ACHN (cell line): Measurements from ENCODE around the gene TMEM123.
"Not testable (repeated sequence)": the region's sequence is repeated elsewhere in the genome, so short reads cannot be mapped to it uniquely, and the experiment has no call there.

ENCODE experiments used
- DNase-seq: peaks from one replicate; pipeline ENCODE4 v3.0.0-alpha.2; 2015
- in situ Hi-C: cut with HindIII; loops from 2 replicates; pipeline ENCODE4 v1.10.0; 2017; ENCODE audit warnings: low sequenced_read_pairs, low pct_ligation_motif_present, low pct_unique_long_range_greater_than_20kb

Gene TMEM123

GRCh38 chr11:102385085-102386007 lies 67.2 kb downstream of the TMEM123 start:
- in situ Hi-C loops: no loop called here
- no peak for DNase-seq

- in situ Hi-C loops: no loop called here
- DNase-seq: no peak
Observed at GRCh38 chr11:102384419-102385079, 68.0 kb downstream of the TMEM123 start.

- in situ Hi-C loops: no loop called here
- no peak for DNase-seq
Observed at GRCh38 chr11:102383839-102384238, 68.7 kb downstream of the TMEM123 start.

- no peak for DNase-seq
- in situ Hi-C loops: no loop called here
Observed at GRCh38 chr11:102382384-102382783, 70.2 kb downstream of the TMEM123 start.

GRCh38 chr11:102378818-102379217 lies 73.7 kb downstream of the TMEM123 start:
- in situ Hi-C loops: no loop called here
- no peak for DNase-seq

GRCh38 chr11:102377891-102378290 lies 74.7 kb downstream of the TMEM123 start:
- no peak for DNase-seq
- in situ Hi-C loops: no loop called here

GRCh38 chr11:102375720-102376399 lies 76.7 kb downstream of the TMEM123 start:
- DNase-seq: no peak
- in situ Hi-C loops: no loop called here

- not testable (repeated sequence) for DNase-seq
Observed at GRCh38 chr11:102374633-102375424, 77.7 kb downstream of the TMEM123 start.

GRCh38 chr11:102368472-102368871 lies 84.1 kb downstream of the TMEM123 start:
- no peak for DNase-seq
- in situ Hi-C loops: no loop called here

More at GRCh38 chr11:102374633-102375424, 77.7 kb downstream of the TMEM123 start:
- in situ Hi-C loops: not testable (repeated sequence)

GRCh38 chr11:102367364-102367763 lies 85.2 kb downstream of the TMEM123 start:
- in situ Hi-C loops: no loop called here
- peak; percentile 23 for DNase-seq

GRCh38 chr11:102364991-102365390 lies 87.6 kb downstream of the TMEM123 start:
- no peak for DNase-seq
- in situ Hi-C loops: no loop called here

GRCh38 chr11:102361086-102362031 lies 91.2 kb downstream of the TMEM123 start:
- in situ Hi-C loops: no loop called here
- no peak for DNase-seq

- in situ Hi-C loops: no loop called here
- no peak for DNase-seq
Observed at GRCh38 chr11:102360681-102361080, 91.9 kb downstream of the TMEM123 start.

GRCh38 chr11:102359372-102359771 lies 93.2 kb downstream of the TMEM123 start:
- DNase-seq: no peak
- in situ Hi-C loops: no loop called here

GRCh38 chr11:102357116-102357515 lies 95.4 kb downstream of the TMEM123 start:
- in situ Hi-C loops: no loop called here
- DNase-seq: no peak

- peak; percentile 31 for DNase-seq
- in situ Hi-C loops: no loop called here
Observed at GRCh38 chr11:102347462-102348370, 104.8 kb downstream of the TMEM123 start.
